ENCODE measurements around the gene CEP152.
"Not testable (repeated sequence)": the region's sequence is repeated elsewhere in the genome, so short reads cannot be mapped to it uniquely, and the experiment has no call there.

The CEP152 gene

GRCh38 chr15:48798319-48798718 is 12.6 kb downstream of the CEP152 start:
- TF ChIP-seq, protein P1, sequence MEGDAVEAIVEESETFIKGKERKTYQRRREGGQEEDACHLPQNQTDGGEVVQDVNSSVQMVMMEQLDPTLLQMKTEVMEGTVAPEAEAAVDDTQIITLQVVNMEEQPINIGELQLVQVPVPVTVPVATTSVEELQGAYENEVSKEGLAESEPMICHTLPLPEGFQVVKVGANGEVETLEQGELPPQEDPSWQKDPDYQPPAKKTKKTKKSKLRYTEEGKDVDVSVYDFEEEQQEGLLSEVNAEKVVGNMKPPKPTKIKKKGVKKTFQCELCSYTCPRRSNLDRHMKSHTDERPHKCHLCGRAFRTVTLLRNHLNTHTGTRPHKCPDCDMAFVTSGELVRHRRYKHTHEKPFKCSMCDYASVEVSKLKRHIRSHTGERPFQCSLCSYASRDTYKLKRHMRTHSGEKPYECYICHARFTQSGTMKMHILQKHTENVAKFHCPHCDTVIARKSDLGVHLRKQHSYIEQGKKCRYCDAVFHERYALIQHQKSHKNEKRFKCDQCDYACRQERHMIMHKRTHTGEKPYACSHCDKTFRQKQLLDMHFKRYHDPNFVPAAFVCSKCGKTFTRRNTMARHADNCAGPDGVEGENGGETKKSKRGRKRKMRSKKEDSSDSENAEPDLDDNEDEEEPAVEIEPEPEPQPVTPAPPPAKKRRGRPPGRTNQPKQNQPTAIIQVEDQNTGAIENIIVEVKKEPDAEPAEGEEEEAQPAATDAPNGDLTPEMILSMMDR (IDR thresholded peaks at IDR 0.05; ENCODE audit: low read depth, low read length): no peak
- H3K4me3 ChIP-seq (replicated peaks in 1 of 2; ENCODE audit: low read depth in 2 of 2, low read length in 2 of 2): no peak overlapping the region
- no peak for DNase-seq (ENCODE audit: low read depth in 2 of 2)

DNA sequence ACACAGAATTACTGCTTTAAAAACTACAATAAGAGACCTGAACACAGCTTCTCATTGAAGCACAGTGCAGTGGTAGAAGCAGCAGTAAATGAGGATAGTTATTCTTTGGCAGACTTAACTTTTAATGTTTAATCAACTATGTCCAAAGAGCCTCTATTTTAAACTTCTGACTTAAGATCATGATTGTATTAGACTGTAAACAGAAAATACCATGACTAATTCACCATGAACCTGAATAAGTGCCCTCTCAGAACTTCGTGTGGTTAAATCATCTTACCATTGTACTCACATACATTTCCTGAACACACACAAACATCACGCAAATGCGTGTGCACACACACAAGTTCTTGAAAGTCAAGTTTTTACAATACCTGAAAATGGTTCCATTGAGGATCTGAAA is 13.9 kb downstream of the CEP152 start:
- TF ChIP-seq, protein P1 (IDR thresholded peaks at IDR 0.05; ENCODE audit: low read depth, low read length): no peak

GRCh38 chr15:48796521-48796920 is 14.3 kb downstream of the CEP152 start:
- DNase-seq (ENCODE audit: low read depth in 2 of 2): no peak
- no peak overlapping the region for H3K4me3 ChIP-seq (replicated peaks in 1 of 2; ENCODE audit: low read depth in 2 of 2, low read length in 2 of 2)
- TF ChIP-seq, protein P1 (IDR thresholded peaks at IDR 0.05; ENCODE audit: low read depth, low read length): no peak

More for the DNA sequence above, 13.9 kb downstream of the CEP152 start:
- no peak overlapping the region for H3K4me3 ChIP-seq (replicated peaks in 1 of 2; ENCODE audit: low read depth in 2 of 2, low read length in 2 of 2)
- DNase-seq (ENCODE audit: low read depth in 2 of 2): peak in 1 of 2 donors; percentile 83

GRCh38 chr15:48795901-48796300 is 15.0 kb downstream of the CEP152 start:
- no peak for DNase-seq (ENCODE audit: low read depth in 2 of 2)
- H3K4me3 ChIP-seq (replicated peaks in 1 of 2; ENCODE audit: low read depth in 2 of 2, low read length in 2 of 2): no peak overlapping the region
- TF ChIP-seq, protein P1 (IDR thresholded peaks at IDR 0.05; ENCODE audit: low read depth, low read length): no peak

- no peak overlapping the region for H3K4me3 ChIP-seq (replicated peaks in 1 of 2; ENCODE audit: low read depth in 2 of 2, low read length in 2 of 2)
- TF ChIP-seq, protein P1 (IDR thresholded peaks at IDR 0.05; ENCODE audit: low read depth, low read length): no peak
- DNase-seq (ENCODE audit: low read depth in 2 of 2): peak; percentile 40 to 60
Observed at GRCh38 chr15:48794697-48795134, 16.2 kb downstream of the CEP152 start.

GRCh38 chr15:48792408-48792807 is 18.5 kb downstream of the CEP152 start:
- no peak for DNase-seq (ENCODE audit: low read depth in 2 of 2)
- TF ChIP-seq, protein P1 (IDR thresholded peaks at IDR 0.05; ENCODE audit: low read depth, low read length): no peak
- no peak overlapping the region for H3K4me3 ChIP-seq (replicated peaks in 1 of 2; ENCODE audit: low read depth in 2 of 2, low read length in 2 of 2)

GRCh38 chr15:48790466-48791115 is 20.3 kb downstream of the CEP152 start:
- not testable (repeated sequence) for H3K4me3 ChIP-seq (replicated peaks in 1 of 2; ENCODE audit: low read depth in 2 of 2, low read length in 2 of 2)
- DNase-seq (ENCODE audit: low read depth in 2 of 2): peak in 1 of 2 donors; percentile 60

All from cardiac fibroblast (primary cell).